Activated CD8-positive, alpha-beta memory T cell treated with anti-CD3 and anti-CD28 coated beads, Interleukin-2, amount 50 U/mL, for 1 hour (primary cell): ENCODE measurements around the gene CAPN15.

Experiments
- DNase-seq: peaks from one replicate; pipeline ENCODE4 v3.0.0-alpha.2; 2020; ENCODE audit errors: extremely low read depth

CAPN15 gene

DNA sequence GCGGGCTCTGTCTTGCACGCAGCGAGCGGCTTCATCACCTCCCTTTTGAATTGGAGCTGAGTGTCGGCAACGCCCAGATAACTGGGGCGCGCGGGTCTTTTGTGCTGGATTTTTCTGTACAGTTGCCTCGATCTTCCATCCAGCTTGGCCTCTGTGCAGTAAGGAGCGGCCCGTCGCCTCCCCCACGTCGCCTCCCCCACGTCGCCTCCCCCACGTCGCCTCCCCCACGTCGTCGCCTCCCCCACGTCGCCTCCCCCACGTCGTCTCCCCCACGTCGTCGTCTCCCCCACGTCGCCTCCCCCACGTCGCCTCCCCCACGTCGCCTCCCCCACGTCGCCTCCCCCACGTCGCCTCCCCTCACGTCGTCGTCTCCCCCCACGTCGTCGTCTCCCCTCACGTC lies 17.0 kb downstream of the CAPN15 start:
- DNase-seq, result no peak

DNA sequence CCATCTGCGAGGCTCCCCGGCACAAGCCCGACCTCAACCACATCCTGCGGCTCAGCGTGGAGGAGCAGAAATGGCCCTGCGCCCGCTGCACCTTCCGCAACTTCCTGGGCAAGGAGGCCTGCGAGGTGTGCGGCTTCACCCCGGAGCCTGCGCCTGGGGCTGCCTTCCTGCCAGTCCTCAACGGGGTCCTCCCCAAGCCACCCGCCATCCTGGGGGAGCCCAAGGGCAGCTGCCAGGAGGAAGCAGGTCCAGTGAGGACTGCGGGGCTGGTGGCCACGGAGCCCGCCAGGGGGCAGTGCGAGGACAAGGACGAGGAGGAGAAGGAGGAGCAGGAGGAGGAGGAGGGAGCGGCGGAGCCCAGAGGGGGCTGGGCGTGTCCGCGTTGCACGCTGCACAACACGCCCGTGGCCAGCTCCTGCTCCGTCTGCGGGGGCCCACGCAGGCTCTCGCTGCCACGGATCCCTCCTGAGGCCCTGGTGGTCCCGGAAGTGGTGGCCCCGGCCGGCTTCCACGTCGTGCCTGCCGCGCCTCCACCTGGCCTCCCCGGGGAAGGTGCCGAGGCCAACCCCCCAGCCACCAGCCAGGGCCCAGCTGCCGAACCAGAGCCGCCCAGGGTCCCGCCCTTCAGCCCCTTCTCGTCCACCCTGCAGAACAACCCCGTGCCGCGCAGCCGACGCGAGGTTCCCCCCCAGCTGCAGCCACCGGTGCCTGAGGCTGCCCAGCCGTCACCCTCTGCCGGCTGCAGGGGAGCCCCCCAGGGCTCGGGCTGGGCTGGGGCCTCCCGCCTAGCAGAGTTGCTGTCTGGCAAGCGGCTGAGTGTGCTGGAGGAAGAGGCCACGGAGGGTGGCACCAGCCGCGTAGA lies 19.6 kb downstream of the CAPN15 start:
- DNase-seq, result no peak

DNA sequence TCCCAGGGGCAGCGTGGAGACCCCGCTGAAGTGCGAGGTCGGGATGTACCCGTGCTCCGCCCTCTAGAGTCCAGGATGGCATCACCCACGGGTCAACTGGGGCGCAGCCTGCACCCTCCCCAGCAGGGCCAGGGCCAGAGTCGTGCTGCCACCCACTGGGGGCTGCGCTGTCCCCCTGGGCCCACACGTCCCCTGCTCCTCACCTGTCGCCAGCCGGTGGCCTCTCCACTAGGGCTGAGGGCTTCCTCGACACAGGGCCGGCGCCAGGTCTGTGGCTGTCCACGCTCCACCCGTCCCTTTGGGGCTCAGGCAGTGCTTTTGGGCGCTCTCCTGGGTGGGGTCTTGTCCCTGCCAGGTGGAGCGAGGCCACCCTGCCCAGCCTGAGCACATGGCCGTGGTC lies 21.1 kb downstream of the CAPN15 start:
- no peak for DNase-seq

DNA sequence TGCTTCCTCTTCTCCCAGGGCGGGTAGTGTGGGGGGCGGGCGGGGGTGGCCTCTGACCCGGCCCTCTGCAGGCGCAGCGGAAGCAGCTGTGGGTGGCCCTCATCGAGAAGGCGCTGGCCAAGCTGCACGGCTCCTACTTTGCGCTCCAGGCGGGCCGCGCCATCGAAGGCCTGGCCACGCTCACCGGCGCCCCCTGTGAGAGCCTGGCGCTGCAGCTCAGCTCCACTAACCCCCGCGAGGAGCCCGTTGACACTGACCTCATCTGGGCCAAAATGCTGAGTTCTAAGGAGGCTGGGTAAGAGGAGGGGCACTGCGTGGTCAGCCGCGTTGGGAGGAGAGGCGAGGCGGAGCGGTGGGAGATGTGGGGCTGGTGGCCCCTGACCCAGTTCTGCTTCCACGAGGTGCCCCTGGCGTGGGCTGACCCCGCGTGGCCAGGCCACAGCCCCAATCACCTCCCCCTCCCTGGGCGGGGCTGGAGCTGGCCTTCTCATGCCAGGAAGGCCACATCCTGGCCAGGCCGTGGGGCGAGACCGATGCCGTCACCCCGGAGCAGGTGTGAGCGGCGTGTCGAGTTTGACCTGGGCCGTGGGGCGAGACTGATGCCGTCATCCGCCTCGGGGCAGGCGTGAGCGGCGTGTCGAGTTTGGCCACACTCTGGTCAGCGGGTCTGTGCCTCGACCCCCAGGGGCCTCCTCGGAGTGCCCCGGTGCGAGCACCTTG lies 22.2 kb downstream of the CAPN15 start:
- no peak for DNase-seq

DNA sequence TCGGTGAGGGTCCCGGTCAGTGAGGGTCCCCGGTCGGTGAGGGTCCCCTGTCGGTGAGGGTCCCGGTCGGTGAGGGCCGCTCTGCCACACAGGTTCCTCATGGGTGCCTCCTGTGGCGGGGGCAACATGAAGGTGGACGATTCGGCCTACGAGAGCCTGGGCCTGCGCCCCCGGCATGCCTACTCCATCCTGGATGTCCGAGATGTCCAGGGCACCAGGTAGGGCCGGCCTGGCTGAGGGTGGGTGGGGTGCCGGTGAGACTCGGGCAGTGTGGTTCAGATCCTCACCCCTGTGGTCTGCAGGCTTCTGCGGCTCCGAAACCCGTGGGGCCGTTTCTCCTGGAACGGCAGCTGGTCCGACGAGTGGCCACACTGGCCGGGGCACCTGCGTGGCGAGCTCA lies 23.7 kb downstream of the CAPN15 start:
- no peak for DNase-seq

DNA sequence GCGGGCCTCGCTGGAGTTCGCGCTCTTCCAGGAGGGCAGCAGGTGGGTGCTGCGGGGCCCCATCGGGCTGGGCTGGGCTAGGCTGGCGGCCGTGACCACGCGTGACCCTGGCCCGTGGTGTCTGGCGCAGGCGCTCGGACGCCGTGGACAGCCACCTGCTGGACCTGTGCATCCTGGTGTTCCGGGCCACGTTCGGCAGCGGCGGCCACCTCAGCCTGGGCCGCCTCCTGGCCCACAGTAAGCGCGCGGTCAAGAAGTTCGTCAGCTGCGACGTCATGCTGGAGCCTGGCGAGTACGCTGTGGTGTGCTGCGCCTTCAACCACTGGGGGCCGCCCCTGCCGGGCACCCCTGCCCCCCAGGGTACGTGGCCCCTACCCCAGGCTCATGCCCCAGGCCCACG lies 24.7 kb downstream of the CAPN15 start:
- DNase-seq, result no peak

DNA sequence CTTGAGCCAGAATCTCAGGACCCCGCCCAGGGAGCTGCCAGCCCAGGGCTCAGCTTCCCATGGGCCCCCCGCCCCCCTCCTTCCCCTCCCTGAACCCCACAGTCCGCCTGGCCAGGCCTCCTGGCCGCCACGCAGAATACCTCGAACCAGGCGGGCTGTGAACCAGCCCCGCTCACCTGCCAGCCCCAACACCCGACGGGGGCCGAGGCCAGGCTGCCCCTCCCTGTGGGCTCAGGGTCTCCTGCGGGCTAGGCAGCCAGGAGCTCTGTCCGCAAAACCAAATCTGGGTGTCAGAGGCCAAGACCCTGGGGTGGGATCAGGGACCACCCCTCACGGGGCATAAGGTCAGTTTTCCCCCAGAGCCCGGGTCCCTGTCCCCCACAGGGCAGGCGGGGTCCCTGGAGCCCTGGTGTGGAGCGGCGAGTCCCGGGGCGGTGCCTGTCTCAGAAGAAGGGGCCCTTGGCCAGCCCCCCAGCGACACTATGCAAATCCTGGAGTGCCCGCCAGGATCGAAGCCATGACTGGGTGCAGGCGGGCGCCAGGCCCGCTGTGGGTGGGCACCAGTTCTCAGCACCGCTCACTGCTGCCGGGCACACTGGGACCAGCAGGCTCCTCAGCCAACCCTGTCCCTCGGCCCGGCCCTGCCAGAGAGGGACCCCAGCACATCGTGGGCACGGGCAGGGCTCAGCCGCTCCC lies 26.2 kb downstream of the CAPN15 start:
- DNase-seq, result no peak

DNA sequence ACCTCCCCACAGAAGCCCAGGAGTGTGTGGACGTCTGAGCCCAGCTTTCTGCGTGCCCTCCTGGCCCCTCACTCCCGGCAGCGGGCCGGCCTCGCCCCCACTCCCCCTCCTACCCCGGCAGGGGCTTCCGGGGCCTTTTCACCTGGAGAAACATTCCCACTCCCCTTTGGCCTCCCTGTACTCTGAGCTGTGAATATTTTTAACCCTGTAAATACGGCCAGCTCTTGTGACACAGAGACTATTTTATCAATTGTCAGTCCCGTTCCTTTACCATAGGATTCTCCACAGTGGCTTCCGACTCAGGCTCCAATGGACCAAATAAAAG lies 26.7 kb downstream of the CAPN15 start:
- DNase-seq, result no peak

DNA sequence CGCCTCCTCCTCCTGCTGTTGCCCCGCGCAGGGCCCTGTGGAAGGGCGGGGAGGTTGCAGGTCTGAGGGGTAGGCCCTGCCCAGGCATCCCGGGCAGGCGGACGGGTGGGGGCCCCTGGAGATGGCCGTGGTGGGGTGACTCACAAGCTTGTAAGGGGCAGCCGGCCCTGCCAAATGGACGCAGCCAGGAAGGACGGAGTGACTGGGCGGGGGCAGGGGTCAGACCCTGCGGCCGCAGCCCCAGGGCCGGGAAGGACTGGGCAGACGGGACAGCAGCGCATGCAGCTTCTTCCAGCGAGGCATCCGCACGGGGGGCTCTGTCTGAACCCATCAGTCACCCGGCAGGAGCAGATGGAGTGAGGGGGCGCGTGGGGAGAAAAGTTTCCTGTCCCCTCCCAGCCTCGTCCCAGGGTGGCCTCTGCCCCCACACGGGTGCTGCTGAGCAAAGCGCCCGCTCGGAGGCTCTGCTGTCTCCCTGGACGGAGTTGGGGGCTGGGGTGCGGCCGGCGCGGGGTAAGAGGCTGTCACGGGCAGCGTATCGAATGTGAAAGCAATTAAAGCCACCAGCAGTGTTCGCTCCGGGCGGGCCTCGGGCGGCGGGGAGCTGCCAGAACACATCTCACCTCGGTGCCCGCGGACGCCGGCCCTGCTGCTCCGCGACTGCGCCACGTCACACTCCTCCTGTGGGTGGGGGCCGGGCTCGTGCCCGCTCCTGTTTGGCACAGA lies 27.3 kb downstream of the CAPN15 start:
- DNase-seq, result no peak

DNA sequence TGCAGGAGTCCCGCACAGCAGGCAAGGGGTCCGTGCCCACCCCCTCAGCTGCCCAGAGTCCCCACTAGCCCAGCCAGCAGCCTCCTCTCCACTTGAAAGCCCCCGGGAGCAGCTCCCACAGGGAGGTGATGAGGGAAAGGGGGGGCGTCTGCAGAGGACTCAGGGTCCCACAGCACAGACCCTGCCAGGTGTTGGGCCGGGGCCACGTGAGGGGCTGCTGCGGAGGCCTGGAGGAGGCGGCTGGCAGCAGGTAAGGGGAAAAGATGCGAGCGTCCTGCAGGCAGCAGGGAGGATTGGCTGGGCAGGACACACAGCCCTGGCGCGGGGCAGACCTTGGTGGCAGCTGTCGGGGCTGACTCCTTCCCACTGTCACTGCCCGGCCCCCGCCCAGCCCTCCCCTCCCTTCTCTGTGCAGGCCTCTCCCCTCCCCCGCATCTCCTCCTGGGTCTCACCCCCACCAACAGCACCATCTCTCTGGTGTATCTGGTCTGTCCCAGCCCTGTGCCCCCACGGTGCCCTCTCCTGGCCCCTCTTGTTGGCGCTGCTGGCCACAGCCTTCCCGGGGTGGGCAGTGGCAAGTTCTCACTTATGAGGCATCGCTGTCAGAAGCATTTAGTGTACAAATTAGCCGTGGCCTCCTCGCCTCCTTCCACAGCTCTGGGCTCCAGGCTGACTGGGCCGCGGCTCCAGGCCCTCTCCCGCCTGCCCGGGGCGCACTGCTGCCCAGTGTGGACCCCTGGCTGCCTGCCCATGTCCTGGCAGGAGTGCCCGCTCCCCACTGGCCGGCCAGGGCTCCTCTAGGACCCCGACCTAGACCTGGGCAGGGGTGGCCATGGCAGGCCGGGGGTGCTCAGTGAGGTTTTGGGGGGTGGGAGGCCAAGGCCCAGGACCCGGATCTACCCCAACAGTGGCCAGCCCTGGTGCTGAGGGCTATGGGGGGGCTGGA lies 28.3 kb downstream of the CAPN15 start:
- DNase-seq, result no peak

DNA sequence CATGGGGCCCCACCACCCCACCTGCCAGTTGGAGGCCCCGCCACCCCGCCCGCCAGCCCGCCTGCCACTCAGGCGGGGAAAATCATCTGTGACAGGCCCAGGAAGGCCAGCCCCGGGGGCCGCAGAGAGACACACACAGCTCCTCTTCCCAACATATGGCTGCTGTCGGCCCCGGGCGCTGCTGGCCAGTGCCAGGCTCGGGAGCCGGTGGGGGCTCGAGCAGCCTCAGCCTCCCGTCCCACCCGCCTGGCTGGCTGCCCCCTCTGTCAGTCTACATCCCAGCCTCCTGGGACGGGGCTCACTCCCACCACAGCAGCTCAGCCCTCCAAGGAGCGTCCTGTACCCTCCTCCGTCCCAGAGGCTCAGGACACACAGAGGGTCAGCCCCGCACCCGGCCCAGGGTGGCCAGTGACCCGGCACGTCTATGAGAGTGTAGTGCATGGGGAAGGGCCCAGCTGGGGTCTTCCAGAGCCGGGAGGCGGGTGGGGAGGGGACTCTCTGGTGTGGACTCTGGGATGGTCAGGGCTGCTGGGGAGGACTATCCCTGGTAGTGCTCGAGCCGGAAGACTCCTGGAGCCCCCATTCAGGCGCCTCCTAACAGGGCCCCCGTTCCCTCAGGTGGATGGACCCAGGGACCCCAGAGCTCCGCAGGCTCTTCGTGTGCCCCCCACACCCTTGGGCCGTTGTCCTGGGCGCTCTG lies 29.1 kb downstream of the CAPN15 start:
- no peak for DNase-seq

DNA sequence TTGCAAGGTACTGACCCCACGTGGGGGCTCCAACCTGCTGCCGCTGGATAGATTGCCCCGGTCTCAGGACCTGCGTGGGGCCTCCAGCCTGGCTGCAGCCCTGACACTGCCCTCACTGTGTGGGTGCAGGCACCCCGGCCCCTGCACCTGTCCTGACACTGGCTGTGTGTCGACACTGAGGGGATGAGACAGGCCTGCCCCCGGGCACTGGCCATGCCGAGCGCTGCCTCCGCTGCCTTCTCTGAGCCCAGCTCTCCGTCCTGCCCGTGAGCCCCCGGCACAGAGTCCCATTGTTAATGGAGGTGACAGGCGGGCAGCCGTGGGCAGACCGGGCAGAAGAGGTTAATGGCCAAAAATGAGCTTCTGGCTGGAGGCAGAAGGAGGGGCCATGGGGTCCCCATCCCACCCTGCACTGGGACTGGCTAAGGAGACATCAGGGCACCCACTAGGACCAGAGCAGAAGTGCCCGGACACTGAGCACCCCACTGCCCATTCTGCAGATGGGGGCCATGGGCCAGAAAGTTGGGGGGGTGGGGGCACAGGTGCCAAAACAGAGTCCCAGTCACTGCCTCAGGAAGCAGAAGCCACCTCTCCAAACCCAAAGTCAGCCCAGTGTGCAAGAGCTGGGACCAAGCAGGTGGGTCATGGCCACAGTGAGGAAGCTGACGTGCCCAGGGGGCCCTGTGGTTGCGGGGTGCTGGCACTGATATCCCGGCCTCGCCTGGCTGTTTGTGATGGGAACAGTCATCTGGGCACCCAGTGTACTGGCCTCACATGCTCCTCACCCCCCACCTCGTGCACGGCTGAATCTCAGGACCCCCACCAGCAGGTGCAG lies 30.2 kb downstream of the CAPN15 start:
- no peak for DNase-seq

DNA sequence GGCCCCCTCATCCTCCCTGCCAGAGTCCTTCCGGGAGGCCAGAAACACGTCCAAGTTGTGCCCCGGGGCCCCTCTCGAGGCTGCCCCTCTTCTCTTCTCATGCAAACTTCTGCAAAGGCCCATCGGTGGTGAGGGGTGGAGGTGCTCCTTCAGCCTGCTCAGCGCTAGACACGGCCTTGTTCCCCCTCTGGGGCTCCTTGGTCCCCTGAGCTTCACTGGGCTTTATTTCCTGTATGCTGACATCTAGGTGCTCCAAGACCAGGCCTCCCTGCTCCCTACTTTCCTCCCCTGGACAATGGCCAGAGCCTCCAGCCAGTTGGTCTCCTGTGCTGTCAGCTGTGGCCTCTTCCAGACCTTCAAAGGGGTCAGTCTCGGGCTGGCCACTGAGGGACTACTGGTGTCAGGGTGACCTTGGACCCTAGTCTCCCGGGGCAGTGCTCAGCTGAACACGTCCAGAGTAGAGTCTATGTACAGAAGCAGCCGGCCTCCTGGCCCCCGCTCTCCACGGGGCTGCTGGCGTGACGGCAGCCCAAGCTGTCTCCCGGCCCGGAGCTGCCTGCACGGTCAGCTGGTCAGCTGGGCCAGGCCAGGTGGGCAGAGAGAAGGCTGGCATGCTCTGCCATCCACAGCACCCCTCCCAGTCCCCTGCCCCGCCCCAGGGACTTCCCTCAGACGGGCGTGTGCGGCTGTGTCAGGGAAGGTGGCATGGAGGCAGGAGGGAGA lies 30.9 kb downstream of the CAPN15 start:
- DNase-seq, result no peak

DNA sequence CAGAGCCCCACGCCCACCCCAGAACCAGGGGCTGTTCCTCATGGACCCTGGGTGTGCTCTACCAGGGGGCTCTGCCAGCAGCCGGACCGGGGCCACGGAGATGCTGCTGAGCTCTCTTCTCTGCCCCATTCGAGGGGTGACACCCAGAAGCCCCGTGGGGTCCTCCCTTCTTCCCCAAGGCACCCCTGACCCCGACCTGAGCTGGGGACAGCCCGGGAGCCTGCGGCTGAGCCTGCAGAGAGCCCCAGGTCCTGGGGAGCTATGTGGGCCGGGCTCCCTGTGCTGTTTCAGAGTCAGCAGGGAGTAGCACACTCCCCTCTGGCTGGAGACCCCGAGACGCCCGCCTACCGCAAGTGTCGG lies 31.5 kb downstream of the CAPN15 start:
- no peak for DNase-seq

DNA sequence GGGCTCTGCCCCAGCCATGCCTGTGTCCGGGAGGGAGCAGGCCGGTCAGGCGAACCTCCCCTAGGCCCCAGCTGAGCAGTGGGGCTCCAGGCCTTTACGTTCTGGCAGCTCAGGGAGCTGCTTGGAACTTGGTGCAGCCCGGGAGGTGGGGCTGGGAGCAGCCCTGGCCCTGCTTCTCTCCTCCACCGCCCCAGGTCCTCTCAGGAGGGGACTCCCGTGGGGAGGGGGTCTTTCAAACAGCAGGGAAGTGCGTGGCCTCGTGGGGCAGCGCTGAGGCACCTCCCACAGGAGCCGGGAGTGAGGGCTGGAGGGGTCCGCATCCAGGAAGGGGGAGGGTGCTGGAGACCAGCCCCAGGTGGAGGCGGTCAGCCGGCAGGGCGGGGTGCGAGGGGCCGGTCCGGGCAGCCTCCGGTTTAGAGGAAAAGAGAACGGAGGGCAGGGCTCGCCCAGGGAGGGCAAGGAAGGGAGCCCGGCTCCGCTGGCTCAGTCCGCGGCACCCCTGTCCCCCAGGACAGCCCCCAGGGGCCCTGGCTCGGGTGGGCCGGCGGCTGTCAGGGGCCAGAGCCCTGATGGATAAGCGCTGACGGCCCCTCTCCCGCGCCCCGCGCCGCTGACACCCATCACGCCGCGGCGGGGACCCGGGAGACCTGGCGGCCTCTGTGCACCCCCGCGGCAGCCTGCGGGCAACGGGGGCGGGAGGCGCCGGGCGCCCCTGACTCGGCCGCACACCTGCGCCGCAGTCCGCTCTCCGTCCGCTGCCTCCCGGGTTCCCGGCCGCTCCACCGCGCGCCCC lies 32.1 kb downstream of the CAPN15 start:
- no peak for DNase-seq

DNA sequence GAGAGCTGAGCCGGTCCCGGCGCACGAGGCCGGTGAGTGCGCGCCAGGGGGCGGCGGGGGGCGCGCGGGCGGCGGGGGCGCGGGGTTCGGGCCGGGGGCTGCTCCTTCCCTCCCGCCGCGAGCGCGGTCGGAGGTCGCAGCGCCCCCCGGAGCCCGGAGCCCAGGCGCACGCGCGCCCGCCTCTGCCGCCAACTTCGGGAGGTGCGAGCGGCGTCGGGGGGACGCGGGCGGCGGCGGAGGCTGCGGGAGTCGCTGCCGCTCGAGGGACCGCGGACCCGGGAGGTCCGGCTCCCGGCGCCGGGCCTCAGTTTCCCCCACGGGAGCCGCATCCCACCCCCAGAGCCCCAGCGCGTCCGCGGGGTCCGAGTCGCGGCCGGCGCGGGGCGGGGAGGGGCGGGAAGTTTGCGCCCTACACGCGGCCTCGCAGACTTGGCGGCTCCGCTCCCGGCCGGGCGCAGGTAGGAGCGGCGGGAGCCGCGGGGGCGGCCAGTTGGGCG lies 32.7 kb downstream of the CAPN15 start, which contains the start of gene PRR35:
Gene PRR35 (plus strand): TSS at position 191 of the 497 bp plus-strand sequence. CDS start 2,901 bp downstream, outside the sequence.
- DNase-seq, result no peak

DNA sequence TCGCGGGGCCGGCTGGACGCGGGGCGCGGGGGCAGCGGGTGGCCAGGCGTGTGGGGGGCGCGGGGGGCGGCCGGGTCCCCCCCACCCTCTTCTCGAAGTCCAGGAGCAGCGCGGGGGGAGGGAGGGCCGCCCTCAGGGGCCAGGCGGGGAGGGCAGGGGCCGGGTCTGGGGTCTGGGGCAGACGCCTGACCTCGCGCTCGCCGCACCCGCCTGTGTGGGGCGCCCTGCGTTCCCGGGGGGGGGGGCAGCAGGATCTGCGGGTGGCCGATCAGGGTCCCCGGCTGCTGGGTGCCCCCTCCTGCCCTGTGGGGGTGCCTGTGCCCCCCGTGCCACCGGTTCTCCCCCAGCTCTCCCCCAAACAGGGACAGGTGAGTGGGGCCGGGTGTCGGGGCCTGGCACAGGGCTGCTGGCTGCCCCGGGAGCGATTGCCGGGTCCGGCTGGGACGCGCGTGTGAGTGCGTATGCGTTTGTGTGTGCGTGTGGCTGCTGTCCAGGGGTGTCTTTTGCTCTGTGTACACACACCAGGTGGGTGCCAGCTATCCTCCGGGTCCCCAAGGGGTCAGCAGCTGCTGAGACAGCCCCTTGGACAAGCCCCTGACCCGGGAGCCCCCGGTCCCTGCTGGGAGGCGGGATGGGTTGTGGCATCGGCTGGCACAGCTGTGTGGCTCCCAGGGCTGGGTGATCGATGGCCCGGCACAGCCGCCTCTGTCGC lies 33.3 kb downstream of the CAPN15 start:
- no peak for DNase-seq
